22Rv1 (cell line): ENCODE data around the gene NT5E.

Experiments used
- ZFX ChIP-seq: fragments of 450-650 bp; IDR thresholded peaks from 2 replicates; pipeline ENCODE4 v1.6.1; 2017; ENCODE audit warnings: antibody characterized with exemption, borderline replicate concordance
- TF ChIP-seq, protein P1 (sequence below): fragments of 450-650 bp; IDR thresholded peaks from 2 replicates; pipeline ENCODE4 v1.5.1; 2017; ENCODE audit warnings: mild to moderate bottlenecking

DNA sequence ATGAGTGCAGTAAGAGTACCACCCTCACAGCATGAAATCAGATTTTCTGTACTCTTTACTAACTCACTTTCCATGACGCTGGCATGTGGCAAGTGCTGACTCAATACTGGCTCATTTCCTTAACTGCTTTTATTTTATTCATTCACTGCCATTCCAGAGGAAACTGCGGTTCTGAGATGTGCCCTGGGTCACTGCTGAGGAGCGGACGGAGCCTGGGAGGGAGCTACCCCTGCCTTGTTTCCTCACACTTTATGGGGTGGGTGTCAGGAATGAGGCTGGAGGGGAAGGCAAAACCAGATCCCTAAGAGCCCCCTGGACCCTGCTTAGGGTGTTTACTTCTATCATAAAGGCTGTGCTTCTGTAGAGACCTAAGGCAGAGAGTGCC lies 14.4 kb downstream of the NT5E start:
- TF ChIP-seq ZFX = no peak
- TF ChIP-seq, protein P1, sequence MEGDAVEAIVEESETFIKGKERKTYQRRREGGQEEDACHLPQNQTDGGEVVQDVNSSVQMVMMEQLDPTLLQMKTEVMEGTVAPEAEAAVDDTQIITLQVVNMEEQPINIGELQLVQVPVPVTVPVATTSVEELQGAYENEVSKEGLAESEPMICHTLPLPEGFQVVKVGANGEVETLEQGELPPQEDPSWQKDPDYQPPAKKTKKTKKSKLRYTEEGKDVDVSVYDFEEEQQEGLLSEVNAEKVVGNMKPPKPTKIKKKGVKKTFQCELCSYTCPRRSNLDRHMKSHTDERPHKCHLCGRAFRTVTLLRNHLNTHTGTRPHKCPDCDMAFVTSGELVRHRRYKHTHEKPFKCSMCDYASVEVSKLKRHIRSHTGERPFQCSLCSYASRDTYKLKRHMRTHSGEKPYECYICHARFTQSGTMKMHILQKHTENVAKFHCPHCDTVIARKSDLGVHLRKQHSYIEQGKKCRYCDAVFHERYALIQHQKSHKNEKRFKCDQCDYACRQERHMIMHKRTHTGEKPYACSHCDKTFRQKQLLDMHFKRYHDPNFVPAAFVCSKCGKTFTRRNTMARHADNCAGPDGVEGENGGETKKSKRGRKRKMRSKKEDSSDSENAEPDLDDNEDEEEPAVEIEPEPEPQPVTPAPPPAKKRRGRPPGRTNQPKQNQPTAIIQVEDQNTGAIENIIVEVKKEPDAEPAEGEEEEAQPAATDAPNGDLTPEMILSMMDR = no peak
